Measurements from ENCODE around the gene CFAP53. TPM values are rescaled to one million over a fixed set of nuclear protein-coding genes. Genes with fewer than 3 reads are reported as not detected.

The CFAP53 gene
- total RNA-seq, 8 experiments from 2014 or later, result 0.41 to 6.3 (median 1.6) TPM

GRCh38 chr18:50179465-50179864 is 86.8 kb downstream of the CFAP53 start:
- in situ Hi-C loops (cut with MboI; ENCODE audit: low pct_unique_long_range_greater_than_20kb in 2 of 9, low sequenced_read_pairs in 9 of 9, unreplicated experiment in 9 of 9), result no loop called here
- WGBS, 10 experiments, result 0 to 92% (median 65%) methylated on average over 1 to 2 of the region's 2 CpGs; no CpG with 5 or more reads in 6 of the 10 experiments
- Histone ChIP-seq H3K4me3 (no peak overlapping the region), H3K27ac (no peak overlapping the region), H3K4me1 (replicated peaks in 1 of 2) (no peaks in the 10 kb centered on the region)
- ATAC-seq (replicated peaks in 6 of 8), result no peak

- Histone ChIP-seq H3K4me1 (replicated peaks in 1 of 2) (no peaks in the 10 kb centered on the region), H3K27ac (no peak overlapping the region), H3K4me3 (no peak overlapping the region)
- ATAC-seq (replicated peaks in 6 of 8), result no peak
- 20 to 67% (median 43%) methylated on average over 1 to 3 of the region's 3 CpGs for WGBS, 10 experiments
- in situ Hi-C loops (cut with MboI; ENCODE audit: low pct_unique_long_range_greater_than_20kb in 2 of 9, low sequenced_read_pairs in 9 of 9, unreplicated experiment in 9 of 9), result no loop called here
Observed at GRCh38 chr18:50177294-50177992, 88.9 kb downstream of the CFAP53 start.

Other genes with a start within 250 kb of the CFAP53 start
- gene MYO5B, start 71.3 kb downstream of the CFAP53 start, total RNA-seq, result 1 to 10 TPM in 4 of 8 experiments, under 1 TPM in 4; 0.61 to 5.9 (median 1.1) TPM
- 10 to 100 TPM; 43.0 to 63.3 (median 54.7) TPM for gene MBD1, start 15.0 kb upstream of the CFAP53 start, total RNA-seq
- 10 to 100 TPM; 27.0 to 69.3 (median 50.5) TPM for gene CXXC1, start 21.2 kb upstream of the CFAP53 start, total RNA-seq
- gene SKA1, start 108.6 kb upstream of the CFAP53 start, total RNA-seq, result 10 to 100 TPM in 1 of 8 experiments, 1 to 10 TPM in 3, under 1 TPM in 4; 0.10 to 16.8 (median 0.92) TPM